HG02759 (cell line): Measurements from ENCODE around the gene ARID1B.

Source experiments
- ATAC-seq: cut with Tn5 transposase; IDR thresholded peaks from one replicate; pipeline ENCODE4 v1.9.1; 2021; ENCODE audit warnings: mild to moderate bottlenecking, moderate library complexity; ENCODE audit not compliant: unreplicated experiment

Gene ARID1B

DNA sequence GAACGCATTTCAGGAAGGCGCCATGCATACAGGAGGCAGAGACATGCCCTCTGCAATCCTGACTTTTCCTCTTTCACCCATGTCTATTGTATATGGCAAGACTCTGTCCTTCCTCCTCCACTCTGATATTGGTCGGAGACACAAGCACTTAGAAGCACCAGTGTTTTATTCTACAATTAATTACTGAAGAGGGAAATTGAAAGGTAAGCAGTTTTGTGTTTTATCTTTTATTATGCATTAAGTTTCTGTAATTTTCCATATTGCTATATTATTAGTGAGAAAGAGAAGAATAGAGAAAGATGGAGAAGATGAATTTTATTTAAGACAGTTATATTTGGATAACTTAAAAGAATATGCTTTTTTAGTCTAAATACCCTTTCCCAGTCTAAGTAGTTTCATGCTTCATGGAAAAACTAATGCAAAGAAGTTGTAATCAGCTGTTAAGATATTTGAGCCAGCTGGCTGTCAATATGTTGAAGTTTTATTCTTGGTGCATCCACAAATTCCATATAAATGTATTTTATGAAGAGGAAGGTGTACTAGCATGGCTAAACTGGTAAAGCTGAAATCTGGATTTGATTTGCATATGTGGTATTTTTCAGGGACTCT, 13.6 kb downstream of the ARID1B start:
- no peak for ATAC-seq

DNA sequence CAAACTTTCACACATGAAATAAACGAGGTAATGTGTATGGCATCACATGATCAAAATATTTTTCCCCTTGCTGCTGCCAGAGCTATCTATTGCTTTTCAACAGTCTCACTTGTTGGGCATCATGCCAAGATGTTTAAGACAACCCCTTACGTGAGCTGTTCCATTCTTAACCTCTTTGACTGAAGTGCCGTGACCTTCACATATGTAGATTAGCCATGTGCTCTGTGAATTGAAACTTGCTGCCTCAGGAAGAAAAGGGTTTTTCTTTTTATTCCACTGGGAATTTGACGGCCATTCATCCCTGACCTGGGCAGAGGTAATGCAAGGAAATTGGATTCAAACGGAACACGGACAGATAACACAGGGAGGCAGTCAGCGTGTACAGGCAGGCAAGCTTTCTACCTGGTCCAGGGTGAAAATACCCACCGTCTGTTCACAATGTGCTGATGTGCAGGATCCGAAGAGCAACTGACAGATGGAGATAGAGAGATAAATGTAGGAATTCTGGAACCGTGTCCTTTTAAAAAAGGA, 14.2 kb downstream of the ARID1B start:
- ATAC-seq: peak; percentile 76

DNA sequence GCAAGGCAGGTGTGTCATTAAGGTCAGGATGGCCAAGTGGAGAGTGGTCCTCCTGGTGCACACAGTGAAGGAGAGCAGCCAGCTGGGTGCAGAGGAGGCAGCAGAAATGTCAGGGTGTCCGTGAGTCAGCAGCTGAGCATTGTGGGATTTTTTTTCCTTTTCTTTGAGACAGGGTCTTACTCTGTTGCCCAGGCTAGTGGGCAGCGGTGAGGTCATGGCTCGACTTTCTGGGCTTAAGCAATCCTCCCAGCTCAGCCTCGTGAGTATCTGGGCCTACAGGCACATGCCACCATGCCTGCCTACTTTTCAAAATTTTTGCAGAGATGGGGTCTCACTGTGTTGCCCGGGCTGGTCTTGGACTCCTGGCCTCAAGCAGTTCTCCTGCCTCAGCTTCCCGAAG, 16.0 kb downstream of the ARID1B start:
- ATAC-seq: no peak

DNA sequence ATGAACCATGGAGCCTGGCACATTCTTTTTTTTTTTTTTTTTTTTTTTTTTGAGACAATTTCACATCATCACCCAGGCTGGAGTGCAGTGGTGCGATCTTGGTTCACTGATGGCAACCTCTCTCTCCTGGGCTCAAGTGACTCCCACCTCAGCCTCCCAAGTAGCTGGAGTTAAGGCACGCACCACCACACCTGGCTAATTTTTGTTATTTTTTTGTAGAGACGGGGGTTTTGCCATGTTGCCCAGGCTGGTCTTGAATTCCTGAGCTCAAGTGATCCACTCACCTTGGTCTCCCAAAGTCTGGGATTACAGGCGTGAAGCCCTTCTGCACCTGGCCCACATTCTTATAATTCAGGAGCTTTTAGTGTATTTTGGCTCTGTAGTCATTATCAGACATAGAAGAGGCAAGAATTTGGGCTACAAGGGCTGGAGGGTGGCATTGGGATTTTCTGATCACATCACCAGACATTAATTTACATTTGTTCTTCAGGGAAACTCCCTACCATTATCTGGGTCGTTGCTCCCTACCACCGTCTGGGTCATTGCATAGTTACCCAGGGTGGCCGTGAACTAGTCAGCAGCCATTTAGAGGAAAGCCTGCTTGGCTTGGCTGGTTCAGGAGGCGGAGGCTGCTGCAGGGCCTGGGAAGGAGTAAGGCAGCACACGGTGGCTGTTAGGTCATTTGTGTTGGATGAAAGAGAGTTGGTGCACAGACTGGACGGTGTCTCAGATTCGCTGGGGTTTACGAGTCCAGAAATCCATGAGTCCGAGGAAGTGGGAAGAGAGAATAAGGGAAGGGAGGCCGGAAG, 17.6 kb downstream of the ARID1B start:
- ATAC-seq: peak; percentile 74

DNA sequence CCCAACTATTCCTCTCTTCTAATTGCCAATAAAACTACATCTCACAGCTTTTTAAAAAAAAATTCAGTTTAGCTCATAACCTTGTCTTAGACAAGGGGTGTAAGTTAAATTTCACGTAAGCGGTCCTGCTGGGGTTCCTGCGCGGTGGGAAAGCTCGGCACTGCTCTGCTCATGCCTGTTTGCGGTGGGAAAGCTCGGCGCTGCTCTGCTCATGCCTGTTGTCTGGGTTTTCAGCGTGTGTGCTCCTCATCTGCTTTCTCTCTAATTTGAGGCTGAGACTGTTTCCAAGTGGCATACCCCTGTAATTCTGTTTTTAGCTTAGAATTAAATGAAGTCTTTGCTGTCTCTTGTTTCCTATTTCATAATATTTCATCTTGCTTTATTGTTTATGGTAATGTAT, 18.6 kb downstream of the ARID1B start:
- no peak for ATAC-seq

DNA sequence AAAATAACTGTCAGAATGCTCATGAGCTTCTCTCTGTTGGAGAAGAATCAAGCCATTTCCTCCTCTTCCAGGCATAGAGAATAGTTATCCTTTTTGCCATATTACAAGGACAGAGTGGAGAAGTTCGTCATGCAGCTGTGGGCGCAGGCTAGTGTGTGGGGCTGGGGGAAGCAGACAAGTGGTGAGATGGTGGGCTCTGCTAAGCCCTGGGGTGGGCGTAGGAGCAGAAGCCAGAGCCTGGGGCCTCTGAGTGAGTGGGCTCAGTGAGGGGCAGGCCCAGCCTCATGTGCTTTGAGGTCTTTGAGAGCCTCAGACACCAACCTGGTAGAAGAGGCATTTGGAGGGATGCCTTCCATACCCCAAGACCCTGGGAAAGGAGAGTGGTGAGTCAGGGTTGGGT, 19.4 kb downstream of the ARID1B start:
- ATAC-seq: no peak

DNA sequence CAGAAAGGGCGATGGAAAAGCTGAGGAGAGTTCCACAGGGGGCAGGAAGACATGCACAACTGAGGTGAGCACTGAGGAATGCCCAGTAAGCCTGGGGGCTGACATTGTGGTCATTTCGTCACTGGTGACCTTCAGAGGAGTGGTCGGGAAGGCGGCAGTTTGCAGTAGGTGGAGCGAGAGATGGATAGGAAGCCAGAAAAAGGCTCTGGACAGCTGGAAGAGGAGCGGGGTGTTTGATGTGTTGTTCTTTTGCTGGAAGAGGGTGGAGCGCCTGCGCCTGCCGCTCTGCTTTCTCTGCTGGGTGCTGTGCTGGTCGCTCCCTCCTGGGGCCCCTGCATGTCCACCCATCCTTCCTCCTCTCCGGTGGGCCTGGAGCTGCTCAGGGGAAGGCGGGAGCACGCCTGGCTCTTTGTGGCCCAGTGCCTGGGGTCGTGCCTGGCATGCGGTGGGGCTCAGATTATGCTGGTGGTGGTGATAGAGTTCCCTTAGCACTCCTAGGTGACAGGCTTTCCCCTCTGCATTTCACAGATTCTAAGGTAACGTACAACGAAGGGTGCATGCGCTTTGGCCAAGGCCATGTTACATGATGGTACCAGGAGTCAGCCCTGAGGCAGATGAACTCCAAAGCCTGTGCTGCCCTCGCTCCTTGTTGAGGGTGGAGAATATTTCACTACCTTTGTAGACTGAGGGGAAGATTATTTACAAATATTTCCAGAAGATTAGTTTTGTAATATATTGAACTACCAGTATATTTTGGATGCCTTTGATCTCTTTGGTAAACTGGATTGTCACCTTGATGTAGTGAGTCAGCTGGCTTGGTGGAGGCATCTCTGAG, 20.9 kb downstream of the ARID1B start:
- ATAC-seq: no peak

DNA sequence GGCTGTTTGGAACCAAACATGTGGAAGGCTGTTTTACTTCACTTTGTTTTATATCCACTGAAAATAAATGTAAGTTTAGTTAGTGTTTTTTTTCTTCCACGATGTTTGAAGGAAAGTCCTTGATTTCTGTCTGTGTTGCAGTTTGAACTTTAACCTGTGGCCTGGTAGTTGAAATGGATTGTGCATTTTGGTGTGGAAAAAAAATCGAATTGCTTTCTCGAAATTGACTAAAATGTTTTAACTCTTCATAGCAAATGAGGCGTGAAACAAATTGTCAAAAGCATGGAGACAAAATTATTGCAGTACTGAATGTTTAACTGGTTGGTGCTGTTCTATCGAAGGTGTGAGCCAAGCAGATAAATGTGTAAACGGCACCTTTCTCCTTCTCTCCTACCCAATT, 24.5 kb downstream of the ARID1B start:
- ATAC-seq: no peak

DNA sequence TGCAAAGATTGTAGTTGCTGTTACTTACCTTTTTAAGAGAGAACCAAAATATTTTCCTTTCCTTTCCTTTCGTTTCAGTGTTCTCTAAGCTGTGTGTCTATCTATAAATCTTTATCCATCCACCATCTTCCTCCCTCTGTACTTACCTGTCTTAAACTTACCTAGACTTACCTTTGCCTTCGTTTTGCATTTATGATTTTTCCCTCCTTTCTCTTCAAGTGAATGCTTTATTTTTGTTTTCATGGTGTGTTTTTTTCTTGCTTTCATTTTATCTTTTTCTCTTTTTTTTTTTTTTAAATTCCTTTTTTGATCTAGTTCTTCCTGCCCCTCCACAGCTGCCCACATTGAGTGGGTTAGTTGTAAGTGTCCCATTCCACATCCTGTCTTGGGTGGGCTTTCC, 26.2 kb downstream of the ARID1B start:
- ATAC-seq: no peak

DNA sequence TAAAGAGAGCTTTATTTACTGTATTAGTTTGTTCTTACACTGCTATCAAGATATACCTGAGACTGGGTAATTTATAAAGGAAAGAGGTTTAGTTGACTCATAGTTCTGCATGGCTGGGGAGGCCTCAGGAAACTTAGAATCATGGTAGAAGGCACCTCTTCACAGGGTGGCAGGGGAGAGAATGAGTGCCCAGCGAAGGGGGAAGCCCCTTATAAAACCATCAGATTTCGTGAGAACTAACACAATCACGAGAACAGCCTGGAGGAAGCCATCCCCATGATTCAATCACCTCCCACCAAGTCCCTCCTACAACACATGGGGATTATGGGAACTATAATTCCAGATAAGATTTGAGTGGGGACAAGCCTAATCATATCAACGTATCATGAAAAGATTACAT, 27.2 kb downstream of the ARID1B start:
- no peak for ATAC-seq

DNA sequence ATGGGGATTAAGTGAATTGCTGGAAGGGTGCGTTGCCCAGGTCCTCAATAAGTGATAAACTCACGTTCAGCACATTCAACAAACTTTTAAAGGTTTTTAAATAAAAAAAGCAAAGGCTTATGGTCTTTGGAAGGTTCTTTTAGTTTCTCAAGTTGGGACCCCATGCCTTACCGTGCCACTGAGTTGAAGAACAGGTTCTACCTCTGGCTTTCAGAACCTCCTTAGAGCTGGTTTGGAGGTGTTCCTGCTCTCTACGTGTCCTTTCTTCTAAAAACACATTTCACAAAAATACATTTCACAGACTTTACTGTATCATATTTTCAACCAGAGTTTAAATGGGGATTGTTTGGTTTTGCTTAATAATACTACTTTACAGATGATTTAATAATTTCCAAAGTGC, 29.0 kb downstream of the ARID1B start:
- ATAC-seq: no peak

DNA sequence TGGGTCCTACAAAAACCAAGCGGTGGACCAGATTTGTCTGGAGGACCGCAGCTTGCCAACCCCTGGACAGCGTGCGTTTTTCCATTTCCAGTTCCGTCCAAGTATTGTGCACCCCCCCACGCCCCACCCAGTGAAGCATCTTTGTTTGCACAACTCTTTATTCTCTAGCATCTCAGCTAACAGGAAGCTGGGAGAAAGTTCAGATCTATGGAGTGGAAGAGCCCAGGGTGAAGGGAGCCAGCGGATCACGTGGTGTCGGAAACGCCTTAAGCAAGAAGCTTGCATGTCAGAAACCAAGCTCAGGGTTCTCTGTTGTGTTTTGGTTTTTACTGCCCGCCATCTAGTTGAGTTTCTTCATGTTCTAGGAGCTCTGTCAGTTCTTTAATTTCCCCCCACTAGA, 29.9 kb downstream of the ARID1B start:
- no peak for ATAC-seq

DNA sequence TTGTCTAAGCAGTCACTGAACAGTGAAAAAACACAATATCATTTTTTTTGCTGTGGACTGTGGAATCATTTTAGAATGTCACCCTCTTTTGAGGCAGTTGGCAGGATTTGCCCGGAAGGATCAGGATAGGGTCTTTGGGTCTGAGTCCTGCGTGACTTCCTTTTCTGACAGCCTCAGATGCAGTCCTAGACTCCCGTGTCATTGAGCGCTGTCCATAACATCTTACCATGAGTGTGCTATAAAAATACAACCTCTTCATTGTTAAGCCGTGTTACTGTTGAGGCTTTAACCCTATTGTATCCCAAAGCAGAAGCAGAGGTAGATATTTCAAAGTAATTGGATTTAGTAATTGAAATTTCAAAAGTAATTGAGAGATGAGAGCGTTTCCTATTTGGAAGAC, 30.6 kb downstream of the ARID1B start:
- ATAC-seq: no peak

DNA sequence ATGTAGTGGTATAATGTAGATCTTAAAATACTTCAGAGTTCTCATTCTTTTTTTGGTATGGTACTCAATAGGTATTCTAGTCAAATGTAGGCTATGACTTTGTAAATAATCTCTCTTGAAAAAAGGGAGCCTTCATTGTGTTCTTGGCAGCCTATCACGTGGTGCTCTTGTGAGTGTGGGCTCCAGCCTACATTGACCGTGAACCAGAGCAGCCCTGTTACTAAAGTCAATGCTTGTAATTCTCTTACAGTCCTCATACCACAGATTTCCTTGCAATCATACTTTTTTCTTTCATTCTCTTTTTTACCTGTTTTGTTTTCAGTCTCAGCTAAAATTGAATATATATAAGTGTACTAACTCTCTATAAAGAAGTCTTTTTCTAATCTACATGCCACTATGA, 31.1 kb downstream of the ARID1B start:
- no peak for ATAC-seq

DNA sequence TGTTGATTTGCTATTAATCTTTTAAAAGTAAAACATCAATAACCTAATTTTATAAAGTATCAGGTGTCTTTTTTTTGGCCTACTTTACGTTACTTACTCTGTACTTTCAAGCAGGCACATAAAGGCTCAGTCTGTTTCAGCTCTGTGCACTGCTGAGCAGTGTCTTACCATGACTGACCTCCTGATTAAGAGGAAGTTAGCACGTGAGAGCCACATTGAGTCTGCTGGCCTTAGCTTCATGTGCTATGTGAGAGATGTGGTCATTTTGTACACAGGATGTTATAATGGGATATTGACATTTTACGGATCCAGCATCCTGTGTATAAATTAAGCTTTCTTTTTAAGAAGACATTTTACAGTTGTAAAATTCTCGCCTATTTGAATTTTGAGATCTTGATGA, 31.9 kb downstream of the ARID1B start:
- peak; percentile 92 for ATAC-seq

DNA sequence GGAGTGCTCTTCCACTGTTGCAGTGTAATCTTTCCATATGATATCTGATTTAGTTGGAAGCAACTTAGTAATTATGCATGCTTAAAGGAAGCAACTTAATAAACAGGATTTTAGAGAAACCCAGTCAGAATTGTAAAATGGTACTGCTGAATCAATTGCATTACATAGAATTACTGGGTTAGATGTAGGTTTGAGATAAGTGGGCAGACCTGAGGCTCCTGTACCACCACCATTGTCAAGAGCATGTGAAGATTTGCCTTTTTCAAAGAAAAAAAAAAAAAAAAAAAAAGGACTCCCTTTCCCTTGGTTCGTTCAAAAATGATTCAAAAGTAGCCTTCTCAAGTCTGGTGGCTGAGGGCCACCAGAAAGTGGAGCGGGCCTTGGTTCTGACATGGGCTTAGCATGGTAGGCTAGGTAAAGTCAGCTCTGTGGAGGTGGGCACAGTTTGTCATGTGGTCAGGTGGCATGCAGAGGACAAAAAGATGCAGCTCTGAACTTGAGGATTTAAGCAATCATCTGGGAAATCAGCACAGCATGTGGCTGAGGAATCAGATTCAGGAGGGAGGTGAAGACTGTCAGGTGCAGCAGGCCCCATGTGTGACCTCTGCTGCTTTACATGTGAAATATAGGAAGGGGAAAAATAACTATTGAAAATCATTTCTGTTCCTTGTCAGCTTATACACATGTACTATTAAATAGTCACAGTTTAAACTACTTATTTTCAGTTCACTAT, 32.4 kb downstream of the ARID1B start:
- ATAC-seq: no peak

DNA sequence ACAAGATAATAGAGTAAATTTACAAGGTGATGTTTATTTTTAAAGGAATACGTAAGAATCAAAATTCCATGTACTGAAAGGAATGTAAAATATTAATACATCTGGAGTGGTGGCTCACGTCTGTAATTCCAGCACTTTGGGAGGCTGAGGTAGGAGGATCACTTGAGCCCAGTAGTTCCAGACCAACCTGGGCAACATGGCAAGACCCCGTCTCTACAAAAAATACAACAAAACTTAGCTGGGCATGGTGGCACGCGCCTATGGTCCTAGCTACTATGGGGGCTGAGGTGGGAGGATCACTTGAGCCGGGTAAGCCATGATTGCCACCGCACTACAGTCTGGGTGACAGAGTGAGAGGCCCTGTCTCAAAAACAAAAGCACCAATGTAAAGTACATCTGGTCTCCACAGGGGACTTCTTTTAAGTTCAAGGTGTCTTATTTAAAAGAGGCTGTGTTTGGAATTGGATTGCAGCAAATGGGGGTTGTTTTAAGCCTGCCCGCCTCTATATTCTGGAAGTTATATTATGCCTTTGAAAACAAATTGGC, 36.9 kb downstream of the ARID1B start:
- no peak for ATAC-seq

DNA sequence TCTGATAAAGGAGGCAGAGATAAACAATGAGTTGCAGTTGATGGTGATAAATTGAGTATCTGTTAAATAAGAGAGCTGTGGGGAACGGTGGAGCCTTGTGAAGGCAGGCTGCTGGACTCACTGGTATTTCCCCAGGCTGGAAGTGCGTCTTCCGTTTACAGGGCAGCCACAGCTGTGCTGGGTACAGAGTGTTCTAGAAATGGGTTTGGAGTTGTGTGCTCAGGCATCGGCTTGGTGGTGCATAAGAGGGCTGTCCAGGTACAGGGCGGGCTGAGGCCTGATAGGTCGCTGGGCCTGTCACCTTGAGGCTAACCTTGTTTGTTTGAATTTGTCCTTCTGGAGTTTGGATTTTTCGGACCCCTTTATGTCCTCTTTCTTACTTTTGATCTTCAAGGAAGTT, 39.3 kb downstream of the ARID1B start:
- ATAC-seq: no peak

DNA sequence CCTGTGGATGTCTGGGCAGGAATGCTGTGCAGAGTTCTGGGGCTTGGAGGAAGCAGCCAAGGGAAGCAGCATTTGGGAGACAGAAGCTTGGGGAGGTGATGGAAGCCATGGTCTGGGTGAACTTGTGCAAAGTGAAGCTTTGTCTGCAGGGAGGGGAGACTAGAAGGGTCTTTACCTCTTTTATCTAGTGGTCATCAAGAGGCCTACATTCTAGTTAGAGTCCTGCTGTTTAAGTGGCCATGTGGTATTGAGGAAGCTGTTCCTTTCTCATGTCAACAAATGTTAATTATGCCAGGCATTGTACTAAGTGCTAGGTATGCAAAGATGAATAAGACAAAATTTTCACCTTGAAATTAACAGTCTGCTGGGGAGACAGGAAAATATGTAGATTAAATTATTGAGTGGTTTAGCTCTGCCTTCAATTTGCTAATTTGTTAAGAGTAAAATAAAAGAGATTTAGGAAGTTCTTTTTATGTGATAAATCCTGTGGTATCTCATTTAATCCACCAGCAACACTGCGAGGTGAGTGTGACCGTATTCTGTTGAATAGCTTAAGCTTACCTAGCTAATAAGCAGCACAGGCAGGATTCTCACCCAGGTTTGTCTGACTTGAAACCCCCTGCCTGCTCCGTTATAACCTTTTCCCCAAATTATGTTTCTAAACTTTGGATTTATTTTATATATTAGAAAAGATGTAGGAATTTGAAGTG, 43.1 kb downstream of the ARID1B start:
- ATAC-seq: no peak

DNA sequence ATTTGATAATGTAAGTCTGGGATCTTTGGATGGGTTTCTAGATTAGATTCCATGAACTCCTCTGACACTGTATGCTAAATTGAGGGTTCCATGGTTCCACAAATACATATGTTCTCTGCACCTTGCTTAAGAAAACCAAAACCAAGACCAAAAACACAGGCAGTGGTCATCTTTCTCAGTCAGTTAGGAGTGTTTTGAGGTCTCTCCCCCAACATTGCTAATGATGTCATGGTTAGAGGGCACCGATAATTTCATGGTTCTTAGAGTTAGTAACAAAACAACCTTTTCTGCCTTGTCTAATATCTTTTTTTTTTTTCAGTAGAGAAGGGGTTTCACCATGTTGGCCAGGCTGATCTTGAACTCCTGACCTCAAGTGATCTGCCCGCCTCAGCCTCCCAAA, 44.5 kb downstream of the ARID1B start:
- no peak for ATAC-seq
